GM18907 (cell line): ENCODE data around the gene PRPF4.

Source experiments
- ATAC-seq: cut with Tn5 transposase; IDR thresholded peaks from one replicate; pipeline ENCODE4 v1.9.1; 2021; ENCODE audit warnings: mild to moderate bottlenecking, moderate library complexity; ENCODE audit not compliant: unreplicated experiment

The PRPF4 gene

DNA sequence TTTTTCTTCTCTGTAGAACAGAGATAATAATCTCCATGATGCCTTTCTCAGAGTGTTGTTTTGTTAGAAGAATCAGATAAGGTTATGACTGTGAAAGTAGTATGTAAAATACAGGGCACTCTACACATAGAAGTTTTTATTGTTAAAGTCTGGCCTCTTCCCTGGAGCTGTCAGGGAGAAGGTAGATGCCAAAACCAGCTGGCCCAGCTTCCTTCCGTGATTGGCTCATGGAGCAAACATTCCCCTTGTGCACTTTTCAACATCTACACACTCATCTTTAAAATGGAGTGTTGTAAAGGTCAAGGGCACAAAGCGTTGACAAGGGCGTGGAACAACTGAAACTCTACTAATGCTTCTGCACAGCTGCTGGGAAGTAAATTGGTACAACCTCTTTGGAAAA lies 35.1 kb downstream of the PRPF4 start:
- no peak for ATAC-seq

GRCh38 chr9:113311961-113312360 lies 36.5 kb downstream of the PRPF4 start:
- ATAC-seq = no peak

GRCh38 chr9:113313261-113313660 lies 37.8 kb downstream of the PRPF4 start:
- ATAC-seq = no peak

GRCh38 chr9:113315231-113315630 lies 39.8 kb downstream of the PRPF4 start:
- no peak for ATAC-seq

GRCh38 chr9:113316030-113316429 lies 40.6 kb downstream of the PRPF4 start:
- ATAC-seq = no peak

DNA sequence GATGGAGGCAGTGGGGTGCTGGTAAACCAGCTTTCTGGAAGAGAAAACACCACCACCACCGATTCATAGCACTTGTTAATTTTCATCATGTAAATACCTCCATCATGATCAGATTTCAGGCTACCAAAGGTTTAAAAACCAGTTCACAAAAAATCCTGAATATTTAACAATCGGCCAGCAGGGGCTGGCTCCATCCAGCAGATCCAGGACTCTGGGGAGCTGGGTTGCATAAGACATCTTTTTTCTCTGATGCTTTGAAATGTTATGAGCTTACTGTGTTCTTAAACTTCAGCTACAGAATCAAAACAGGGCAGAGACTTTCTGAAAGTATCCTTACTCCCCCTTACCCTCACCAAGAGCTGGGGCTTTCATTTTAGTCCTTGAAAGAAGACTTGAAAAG lies 42.3 kb downstream of the PRPF4 start:
- ATAC-seq = no peak

GRCh38 chr9:113319054-113319453 lies 43.6 kb downstream of the PRPF4 start:
- ATAC-seq = no peak

DNA sequence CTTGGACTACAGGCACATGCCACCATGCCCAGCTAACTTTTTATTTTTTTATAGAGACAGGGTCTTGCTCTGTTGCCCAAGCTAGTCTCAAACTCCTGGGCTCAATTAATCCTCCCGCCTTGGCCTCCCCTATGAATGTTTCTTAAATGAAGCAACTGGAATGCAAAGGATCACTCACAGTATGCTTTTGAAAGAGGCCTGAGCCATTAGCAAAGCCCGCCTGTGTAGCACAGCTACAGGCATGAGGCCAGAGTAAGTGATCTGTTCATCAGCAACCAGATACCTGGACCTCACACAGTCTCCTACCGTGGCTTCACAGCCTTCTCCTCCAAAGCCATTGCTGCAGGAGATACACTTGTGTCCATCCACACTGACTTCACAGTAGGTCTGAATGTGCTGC lies 44.6 kb downstream of the PRPF4 start:
- no peak for ATAC-seq

DNA sequence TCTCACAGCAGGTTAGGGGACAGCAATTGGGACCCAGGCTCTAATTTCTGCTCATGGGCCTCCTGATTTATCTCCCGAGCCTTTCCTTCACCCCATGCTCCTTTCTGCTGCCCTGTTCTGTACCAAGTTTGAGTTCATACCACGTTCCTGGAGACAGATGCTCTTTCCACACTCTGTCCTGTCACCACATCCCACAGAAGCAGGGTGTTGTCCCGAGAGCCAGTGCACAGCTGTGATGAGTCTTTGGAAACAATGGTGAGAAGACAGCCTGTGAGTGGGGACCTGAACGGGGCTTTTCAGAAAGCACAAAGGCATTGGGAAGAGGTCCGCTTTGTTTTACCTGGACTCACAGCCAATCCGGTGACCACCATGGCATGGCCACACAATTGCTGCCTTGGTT lies 47.2 kb downstream of the PRPF4 start:
- no peak for ATAC-seq

DNA sequence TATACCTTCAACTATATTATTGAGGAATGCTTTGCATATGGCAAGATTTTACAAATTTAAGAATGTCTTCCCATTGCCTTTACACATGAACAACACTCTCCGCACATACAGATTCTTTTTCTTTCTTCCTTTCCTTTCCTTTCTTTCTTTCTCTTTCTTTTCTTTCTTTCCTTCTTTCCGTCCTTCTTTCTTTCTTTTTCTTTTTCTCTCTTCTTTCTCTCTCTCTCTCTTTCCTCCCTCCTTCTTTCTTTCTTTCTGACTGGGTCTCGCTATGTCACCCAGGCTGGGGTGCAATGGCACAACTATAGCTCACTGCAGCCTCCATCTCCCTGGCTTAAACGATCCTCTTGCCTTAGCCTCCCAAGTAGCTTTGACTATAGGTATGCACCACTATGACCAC lies 50.8 kb downstream of the PRPF4 start:
- ATAC-seq = no peak

DNA sequence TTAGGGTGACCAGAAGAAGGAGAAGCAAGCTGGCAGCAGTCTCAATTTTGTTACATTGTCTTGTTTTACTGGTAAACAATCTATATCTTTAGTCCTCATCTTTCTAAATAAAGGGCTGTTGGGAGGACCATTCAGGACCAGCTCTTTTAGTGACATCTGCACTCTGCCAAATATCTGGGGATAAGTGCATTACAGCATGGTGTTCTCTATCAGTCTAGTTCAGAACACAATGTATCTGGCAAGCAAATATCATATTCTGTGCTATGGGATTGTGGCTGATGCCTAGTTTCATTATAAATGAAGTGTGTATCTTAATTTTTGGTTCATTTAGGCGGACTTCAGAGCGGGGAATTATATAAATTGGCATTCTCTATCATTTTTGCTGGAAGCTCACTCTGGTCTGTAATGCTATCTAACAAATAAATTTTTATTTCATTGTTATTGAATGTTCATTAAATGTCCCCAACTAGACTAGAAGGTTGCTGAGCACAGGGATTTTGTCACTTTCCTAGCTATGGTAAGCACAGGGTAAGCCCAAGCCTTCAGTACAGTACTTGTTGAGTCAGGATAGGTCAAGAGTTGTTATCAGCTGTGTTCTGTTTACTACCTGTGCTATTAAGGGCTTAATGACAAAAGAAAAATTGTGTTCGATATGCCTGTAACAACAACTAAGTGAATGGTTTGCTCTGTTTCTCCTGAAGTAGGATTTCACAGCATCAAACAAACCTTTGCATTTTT lies 52.8 kb downstream of the PRPF4 start:
- ATAC-seq = no peak

GRCh38 chr9:113331780-113332179 lies 56.3 kb downstream of the PRPF4 start:
- no peak for ATAC-seq

DNA sequence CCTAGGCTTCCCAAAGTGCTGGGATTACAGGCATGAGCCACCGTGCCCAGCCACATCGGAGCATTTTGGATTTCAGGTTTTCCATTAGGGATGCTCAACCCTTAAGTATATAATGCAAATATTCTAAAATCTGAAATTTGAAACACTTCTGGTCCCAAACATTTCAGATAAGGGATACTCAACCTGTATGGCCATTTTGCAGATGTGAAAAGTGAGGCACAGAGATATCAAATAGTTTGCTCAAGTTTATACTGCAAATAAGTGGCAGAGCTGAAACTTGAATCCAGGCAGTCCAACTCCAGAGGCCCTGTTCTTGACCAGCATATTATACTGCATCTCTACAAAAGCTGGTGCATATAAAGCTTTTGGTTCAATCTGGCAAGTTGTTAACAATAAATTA lies 62.3 kb downstream of the PRPF4 start:
- ATAC-seq = no peak

DNA sequence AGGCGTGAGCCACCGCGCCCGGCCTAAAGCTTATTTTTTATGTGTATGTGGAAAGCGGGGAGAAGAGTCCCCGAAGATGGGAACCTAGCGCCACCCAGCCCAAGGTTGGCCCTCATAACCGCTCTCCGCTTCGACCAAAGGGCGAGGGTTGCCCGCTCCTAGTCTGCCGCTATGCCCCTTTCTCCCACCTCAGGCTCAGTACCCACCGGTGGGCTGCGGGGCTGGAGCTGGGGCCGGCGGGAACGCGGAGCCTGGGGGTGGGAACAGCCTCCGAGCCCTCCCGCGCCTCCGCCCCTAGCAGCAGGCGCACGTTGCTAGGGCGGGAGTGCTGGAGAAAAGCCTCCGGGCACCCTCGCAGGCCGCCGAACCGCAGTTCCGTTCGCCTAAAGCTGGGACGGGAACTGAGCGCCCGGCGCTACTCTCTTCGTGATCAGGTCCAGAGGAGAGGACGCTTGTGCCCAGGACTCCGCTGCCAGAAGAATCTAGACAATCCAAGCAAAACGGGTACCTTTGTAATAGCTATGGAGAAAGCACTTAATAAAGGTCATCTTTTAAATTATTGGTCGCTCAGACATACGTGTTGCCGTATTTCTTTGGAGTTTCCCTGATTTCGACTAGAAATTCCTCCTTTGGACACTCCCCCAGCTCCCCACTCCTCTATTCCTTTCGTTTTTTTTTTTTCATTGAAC lies 64.7 kb downstream of the PRPF4 start, which contains the start of gene WDR31:
Gene WDR31 (minus strand): TSS at position 265 of the 689 bp plus-strand sequence. CDS start 8,253 bp downstream, outside the sequence.
- peak; percentile 98 for ATAC-seq

GRCh38 chr9:113341712-113342410 lies 66.4 kb downstream of the PRPF4 start:
- ATAC-seq = no peak
